ENCODE data around the gene ARMS2.

The ARMS2 gene

DNA sequence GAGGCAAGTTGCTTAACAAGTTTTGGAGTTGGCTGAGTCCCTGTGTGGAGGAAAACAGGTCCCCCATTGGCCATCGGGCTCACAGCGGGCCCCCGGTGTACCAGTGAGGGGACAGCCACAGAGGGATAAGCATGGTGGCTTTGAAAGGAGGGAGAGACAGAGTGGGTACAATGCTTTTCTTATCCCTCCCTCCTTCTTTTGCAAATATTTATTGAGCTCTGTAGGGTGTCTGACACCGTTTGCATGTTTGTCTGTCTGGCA lies 9.7 kb downstream of the ARMS2 start:
- no peak overlapping the region for H3K9ac ChIP-seq (ENCODE audit: low read depth, low read length)
- H3K4me1 ChIP-seq (ENCODE audit: insufficient read depth, low read length), result peaks cover 10% of the 10 kb centered on the region
- no peak overlapping the region for H3K4me3 ChIP-seq (ENCODE audit: low read length)
- H3K27ac ChIP-seq (ENCODE audit: low read depth, low read length), result no peak overlapping the region
- H3K27me3 ChIP-seq (ENCODE audit: insufficient read depth, low read length), result peaks cover 66% of the 10 kb centered on the region
- no peaks in the 10 kb centered on the region for H3K36me3 ChIP-seq (ENCODE audit: insufficient read depth, low read length)
- H3K9me3 ChIP-seq (ENCODE audit: insufficient read depth, low read depth, low read length), result no peaks in the 10 kb centered on the region
- 85% methylated on average over 4 of the region's 4 CpGs for WGBS

DNA sequence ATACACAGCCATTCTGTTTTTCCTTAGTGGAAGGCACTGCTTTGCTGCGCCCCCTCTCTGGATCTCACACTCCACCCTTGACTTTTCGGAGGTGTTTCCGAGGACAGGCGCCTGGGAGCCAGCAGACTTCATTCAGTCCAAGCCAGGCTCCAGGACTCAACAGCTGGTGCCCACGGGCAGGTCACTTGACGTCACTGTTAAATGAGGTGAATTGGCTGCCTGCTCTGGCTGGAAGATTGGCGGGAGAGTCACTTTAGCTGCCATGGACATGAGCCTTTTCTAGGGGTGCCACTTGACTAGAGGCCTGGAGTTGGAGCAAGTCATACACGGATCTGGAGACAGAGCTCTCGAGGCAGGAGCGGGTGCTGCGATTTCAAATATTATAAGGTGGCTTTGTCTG lies 10.1 kb downstream of the ARMS2 start:
- 93% methylated on average over 11 of the region's 11 CpGs for WGBS
- Histone ChIP-seq H3K4me3 (ENCODE audit: low read length) (no peak overlapping the region), H3K27me3 (ENCODE audit: insufficient read depth, low read length) (peaks cover 62% of the 10 kb centered on the region), H3K9ac (ENCODE audit: low read depth, low read length) (no peak overlapping the region), H3K4me1 (ENCODE audit: insufficient read depth, low read length) (peaks cover 10% of the 10 kb centered on the region), H3K36me3 (ENCODE audit: insufficient read depth, low read length) (no peaks in the 10 kb centered on the region), H3K27ac (ENCODE audit: low read depth, low read length) (no peak overlapping the region), H3K9me3 (ENCODE audit: insufficient read depth, low read depth, low read length) (no peaks in the 10 kb centered on the region)

DNA sequence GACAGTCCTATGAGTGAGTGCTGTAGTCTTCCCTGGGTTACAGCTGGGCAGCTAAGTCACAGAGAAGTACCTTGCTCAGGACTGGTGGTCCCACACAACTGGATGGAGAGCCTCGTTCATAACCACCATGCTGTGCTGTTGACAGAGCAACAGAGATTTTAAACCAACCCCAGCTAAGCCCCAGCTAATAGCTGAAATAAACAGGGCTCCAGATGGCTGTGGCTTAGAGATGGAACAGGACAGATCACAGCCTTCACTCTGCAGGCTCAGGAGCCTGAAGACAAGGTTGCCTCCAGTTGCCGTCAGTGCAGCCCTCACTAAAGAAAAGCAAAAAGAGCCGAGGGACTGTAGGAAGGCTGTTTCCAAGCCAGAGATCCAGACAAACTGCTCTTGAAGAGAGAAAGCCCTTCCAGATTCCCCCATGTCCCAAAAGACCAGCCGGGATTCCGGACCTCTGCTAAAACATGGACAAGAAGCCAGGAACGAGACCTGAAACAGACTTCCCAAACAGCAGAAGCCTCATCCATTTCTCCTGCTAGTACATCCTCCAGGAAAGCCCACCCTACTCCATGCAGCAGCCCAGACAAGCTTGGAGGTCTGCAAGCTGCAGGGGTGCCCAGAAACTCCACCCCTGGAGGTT lies 11.1 kb downstream of the ARMS2 start:
- no peak overlapping the region for H3K4me3 ChIP-seq (ENCODE audit: low read length)
- H3K36me3 ChIP-seq (ENCODE audit: insufficient read depth, low read length), result no peaks in the 10 kb centered on the region
- no peak overlapping the region for H3K9ac ChIP-seq (ENCODE audit: low read depth, low read length)
- H3K9me3 ChIP-seq (ENCODE audit: insufficient read depth, low read depth, low read length), result no peaks in the 10 kb centered on the region
- H3K27me3 ChIP-seq (ENCODE audit: insufficient read depth, low read length), result peaks cover 52% of the 10 kb centered on the region
- H3K27ac ChIP-seq (ENCODE audit: low read depth, low read length), result no peak overlapping the region
- 0 out of 2 replicates have a peak, but pooled peaks cover under 1% of the 10 kb centered on the region for H3K4me1 ChIP-seq (ENCODE audit: insufficient read depth, low read length)
- WGBS, result 93% methylated on average over 6 of the region's 6 CpGs

DNA sequence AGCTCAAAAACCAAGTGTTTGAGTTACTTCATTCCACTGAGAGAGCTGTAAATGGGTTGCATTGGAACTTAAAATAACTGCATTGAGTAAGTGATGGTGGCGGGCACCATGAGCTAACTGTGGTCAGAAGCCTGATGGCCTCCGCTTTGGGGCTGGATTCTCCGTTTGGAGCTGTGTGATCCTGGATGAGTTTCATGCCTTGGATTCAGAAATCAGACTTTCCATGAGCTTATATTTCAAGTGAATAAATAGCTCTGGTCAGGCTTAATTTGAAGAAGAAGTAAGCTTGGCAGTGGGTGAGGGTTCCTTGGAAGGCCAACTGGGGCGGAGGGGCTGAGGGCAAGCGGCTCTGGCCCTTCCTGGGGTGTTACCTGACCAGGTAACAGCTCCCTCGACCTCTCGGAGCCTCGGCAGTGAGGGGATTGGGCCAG lies 12.5 kb downstream of the ARMS2 start:
- 89% methylated on average over 8 of the region's 8 CpGs for WGBS

DNA sequence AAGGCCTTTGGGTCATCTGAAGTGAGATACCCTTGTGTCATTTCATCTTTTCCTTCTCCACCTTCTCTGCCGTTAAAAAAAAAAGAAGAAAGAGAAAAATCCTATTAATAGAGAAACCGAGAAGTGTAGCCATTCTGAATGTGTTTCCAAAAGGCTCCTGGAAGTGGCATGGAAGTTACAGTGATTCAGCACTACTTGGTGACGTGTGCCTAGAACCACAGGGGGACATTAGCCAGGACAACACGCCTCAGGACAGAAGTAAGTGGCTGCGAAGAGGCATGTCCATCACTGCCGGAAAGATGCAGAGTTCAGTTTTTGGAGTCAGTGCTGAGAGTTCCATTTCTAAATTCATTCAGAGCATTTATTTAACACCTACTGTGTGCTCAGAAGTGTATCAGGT lies 13.2 kb downstream of the ARMS2 start:
- WGBS, result 89% methylated on average over 6 of the region's 6 CpGs
- H3K9ac ChIP-seq (ENCODE audit: low read depth, low read length), result no peak overlapping the region
- H3K36me3 ChIP-seq (ENCODE audit: insufficient read depth, low read length), result no peaks in the 10 kb centered on the region
- H3K9me3 ChIP-seq (ENCODE audit: insufficient read depth, low read depth, low read length), result no peaks in the 10 kb centered on the region
- H3K4me3 ChIP-seq (ENCODE audit: low read length), result no peak overlapping the region
- H3K4me1 ChIP-seq (ENCODE audit: insufficient read depth, low read length), result no peaks in the 10 kb centered on the region
- H3K27me3 ChIP-seq (ENCODE audit: insufficient read depth, low read length), result peaks cover 32% of the 10 kb centered on the region
- no peak overlapping the region for H3K27ac ChIP-seq (ENCODE audit: low read depth, low read length)

More for the DNA sequence above, 12.5 kb downstream of the ARMS2 start:
- no peaks in the 10 kb centered on the region for H3K36me3 ChIP-seq (ENCODE audit: insufficient read depth, low read length)
- no peak overlapping the region for H3K9ac ChIP-seq (ENCODE audit: low read depth, low read length)
- no peak overlapping the region for H3K27ac ChIP-seq (ENCODE audit: low read depth, low read length)
- no peaks in the 10 kb centered on the region for H3K4me1 ChIP-seq (ENCODE audit: insufficient read depth, low read length)
- no peaks in the 10 kb centered on the region for H3K9me3 ChIP-seq (ENCODE audit: insufficient read depth, low read depth, low read length)
- H3K4me3 ChIP-seq (ENCODE audit: low read length), result no peak overlapping the region
- peaks cover 39% of the 10 kb centered on the region for H3K27me3 ChIP-seq (ENCODE audit: insufficient read depth, low read length)

DNA sequence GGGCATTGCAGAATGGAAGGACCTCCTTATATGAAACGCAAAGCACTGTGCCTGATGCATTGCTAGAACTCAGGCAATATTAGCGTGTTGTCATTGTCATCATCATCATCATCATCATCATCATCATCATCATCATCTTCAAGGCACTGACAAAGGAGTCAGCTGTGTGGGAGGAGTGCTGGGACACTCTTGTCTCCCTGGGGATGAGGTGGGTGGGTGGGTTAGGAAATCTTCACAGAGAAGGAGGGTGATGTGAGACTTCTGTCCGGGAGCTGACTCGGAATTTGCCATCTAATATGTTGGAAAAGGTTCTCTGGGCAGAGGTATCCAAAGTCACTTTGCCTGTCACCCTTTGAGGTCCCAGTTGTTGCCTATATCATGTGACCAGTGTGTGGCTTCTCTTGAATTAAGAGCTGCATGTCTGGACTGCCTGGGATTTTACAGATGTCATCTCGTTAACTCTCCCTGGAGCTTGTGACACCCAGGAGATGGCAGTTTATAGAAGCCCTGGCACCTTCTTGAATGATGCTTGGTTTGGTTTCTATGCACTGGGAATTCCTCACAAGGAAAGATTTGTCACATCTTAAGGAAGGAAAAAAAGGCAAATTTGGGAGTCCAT lies 14.0 kb downstream of the ARMS2 start:
- Histone ChIP-seq H3K9ac (ENCODE audit: low read depth, low read length) (no peak overlapping the region), H3K27me3 (ENCODE audit: insufficient read depth, low read length) (peaks cover 25% of the 10 kb centered on the region), H3K4me3 (ENCODE audit: low read length) (no peak overlapping the region), H3K27ac (ENCODE audit: low read depth, low read length) (no peak overlapping the region), H3K36me3 (ENCODE audit: insufficient read depth, low read length) (no peaks in the 10 kb centered on the region), H3K4me1 (ENCODE audit: insufficient read depth, low read length) (no peaks in the 10 kb centered on the region), H3K9me3 (ENCODE audit: insufficient read depth, low read depth, low read length) (no peaks in the 10 kb centered on the region)
- 95% methylated on average over 5 of the region's 5 CpGs for WGBS

DNA sequence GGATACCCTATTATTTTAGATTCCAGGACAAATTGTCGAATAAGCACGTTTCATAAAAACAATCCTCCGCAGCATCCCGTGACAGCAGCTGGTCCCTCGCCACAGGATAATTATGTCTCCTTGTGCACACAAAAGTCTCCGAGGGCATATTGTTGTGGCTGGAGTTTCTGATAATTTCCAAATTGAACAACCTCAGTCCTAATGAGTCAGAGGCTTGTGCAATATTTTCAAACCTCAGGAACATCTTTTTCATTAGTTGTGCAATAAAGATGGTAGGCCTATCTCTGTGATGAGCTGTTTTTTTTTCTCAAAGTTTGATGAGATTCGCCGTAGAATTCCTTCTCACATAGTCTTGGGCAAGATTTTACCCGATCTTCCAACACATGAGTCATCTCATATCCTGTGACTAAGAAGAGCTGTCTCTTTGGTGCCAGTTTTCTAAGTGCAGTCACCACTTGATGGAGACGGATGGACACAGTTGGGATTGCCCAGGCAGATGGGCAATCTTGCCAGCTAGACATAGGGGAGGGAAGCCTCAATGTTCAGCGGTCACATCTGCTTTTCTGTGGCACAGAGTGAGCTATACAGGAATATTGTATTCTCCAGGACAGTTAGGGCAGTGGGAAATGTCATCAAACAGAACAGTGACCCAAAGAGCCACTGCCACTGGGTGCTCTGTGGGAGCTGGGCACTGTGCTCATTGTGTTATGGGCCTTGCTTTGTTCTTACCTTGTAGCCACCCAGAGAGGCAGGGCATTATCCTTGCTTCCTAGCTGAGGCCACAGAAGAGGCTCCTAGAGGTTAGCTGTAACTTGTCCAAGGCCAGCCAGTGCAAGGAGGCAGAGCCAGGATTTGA lies 14.7 kb downstream of the ARMS2 start:
- no peak overlapping the region for H3K27ac ChIP-seq (ENCODE audit: low read depth, low read length)
- no peak overlapping the region for H3K9ac ChIP-seq (ENCODE audit: low read depth, low read length)
- peaks cover 17% of the 10 kb centered on the region for H3K27me3 ChIP-seq (ENCODE audit: insufficient read depth, low read length)
- H3K36me3 ChIP-seq (ENCODE audit: insufficient read depth, low read length), result no peaks in the 10 kb centered on the region
- peaks cover 4% of the 10 kb centered on the region for H3K4me1 ChIP-seq (ENCODE audit: insufficient read depth, low read length)
- 89% methylated on average over 11 of the region's 11 CpGs for WGBS
- no peak overlapping the region for H3K4me3 ChIP-seq (ENCODE audit: low read length)
- no peaks in the 10 kb centered on the region for H3K9me3 ChIP-seq (ENCODE audit: insufficient read depth, low read depth, low read length)

DNA sequence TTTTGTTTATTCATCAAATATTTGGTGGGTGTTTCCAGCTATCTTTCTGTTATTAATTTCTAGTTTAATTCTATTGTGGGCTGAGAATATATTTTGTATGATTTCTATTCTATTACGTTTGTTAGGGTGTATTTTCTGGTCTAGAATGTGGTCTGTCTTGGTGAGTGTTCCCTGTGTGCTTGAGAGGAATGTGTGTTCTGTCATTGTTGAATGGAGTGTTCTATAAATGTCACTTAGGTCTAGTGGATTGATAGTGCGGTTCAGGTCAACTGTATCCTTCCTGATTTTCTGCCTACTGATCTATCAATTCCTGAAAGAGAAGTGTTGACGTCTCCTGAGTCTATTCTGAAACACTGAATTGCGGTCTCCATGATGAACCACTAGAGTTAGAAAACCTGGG lies 15.4 kb downstream of the ARMS2 start:
- Histone ChIP-seq H3K27ac (ENCODE audit: low read depth, low read length) (no peak overlapping the region), H3K9ac (ENCODE audit: low read depth, low read length) (no peak overlapping the region), H3K4me1 (ENCODE audit: insufficient read depth, low read length) (peaks cover 11% of the 10 kb centered on the region), H3K27me3 (ENCODE audit: insufficient read depth, low read length) (peaks cover 10% of the 10 kb centered on the region; the same call in 1 of the 2 replicates), H3K36me3 (ENCODE audit: insufficient read depth, low read length) (no peaks in the 10 kb centered on the region), H3K9me3 (ENCODE audit: insufficient read depth, low read depth, low read length) (no peaks in the 10 kb centered on the region), H3K4me3 (ENCODE audit: low read length) (no peak overlapping the region)
- 90% methylated on average over 4 of the region's 4 CpGs for WGBS

DNA sequence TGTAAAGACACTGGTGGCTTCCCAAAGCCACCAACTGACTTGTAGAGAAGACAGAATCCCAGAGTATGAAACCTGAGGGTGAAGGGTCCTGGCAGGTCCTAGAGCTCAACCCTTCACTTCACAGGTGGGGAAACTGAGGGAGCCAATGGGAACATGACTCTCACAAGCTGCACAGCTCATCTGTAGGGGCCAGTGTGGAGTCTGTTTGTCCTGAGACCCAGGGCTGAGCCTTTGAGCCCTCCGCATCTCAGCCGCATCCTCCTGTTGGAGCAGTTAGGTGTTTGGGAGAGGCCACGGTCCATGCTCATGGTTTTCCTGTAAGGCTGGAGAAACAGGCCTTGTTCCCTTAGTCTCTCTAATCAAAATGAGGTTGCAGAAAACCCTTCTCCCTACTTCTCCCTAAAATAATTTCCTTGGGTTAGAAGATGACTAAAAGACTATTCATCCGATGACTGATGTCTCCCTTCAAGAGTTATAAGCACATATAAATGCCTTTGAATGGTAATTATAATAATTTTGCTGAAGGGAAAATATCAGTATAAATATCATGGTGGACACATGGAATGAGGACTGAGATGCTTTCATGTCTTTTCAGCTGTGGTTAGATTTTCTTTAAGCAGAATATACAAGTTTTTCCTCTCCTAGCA lies 17.2 kb downstream of the ARMS2 start:
- Histone ChIP-seq H3K36me3 (ENCODE audit: insufficient read depth, low read length) (no peaks in the 10 kb centered on the region), H3K27ac (ENCODE audit: low read depth, low read length) (no peak overlapping the region), H3K9ac (ENCODE audit: low read depth, low read length) (no peak overlapping the region), H3K9me3 (ENCODE audit: insufficient read depth, low read depth, low read length) (no peaks in the 10 kb centered on the region), H3K4me3 (ENCODE audit: low read length) (no peak overlapping the region), H3K4me1 (ENCODE audit: insufficient read depth, low read length) (peaks cover 28% of the 10 kb centered on the region), H3K27me3 (ENCODE audit: insufficient read depth, low read length) (no peaks in the 10 kb centered on the region)
- 97% methylated on average over 4 of the region's 4 CpGs for WGBS

DNA sequence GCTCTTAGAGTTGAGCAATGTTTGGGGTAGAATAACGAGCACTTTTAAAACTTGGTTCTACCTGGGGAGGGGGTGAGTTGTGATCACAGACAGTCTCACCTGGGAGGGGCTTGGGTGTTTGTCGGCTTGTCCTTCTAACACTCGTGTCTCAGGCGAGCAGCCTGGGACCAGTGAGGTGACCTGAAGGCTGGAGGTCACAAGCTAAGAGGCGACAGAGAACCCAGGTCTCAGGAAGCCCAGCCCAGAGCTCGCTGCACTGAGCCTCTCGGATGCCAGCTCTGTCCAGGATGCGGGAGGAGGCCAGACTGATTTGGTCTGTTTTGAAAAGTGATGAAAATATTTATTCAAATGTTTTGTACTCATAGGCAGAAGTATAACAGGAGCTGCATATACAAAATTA lies 18.7 kb downstream of the ARMS2 start:
- no peak overlapping the region for H3K9ac ChIP-seq (ENCODE audit: low read depth, low read length)
- H3K9me3 ChIP-seq (ENCODE audit: insufficient read depth, low read depth, low read length), result no peaks in the 10 kb centered on the region
- H3K36me3 ChIP-seq (ENCODE audit: insufficient read depth, low read length), result no peaks in the 10 kb centered on the region
- peaks cover 38% of the 10 kb centered on the region for H3K4me1 ChIP-seq (ENCODE audit: insufficient read depth, low read length)
- H3K27ac ChIP-seq (ENCODE audit: low read depth, low read length), result no peak overlapping the region
- no peaks in the 10 kb centered on the region for H3K27me3 ChIP-seq (ENCODE audit: insufficient read depth, low read length)
- 94% methylated on average over 8 of the region's 8 CpGs for WGBS
- H3K4me3 ChIP-seq (ENCODE audit: low read length), result no peak overlapping the region
